AG10803 (cell line): ENCODE measurements around the gene BLACAT1.
"Not testable (repeated sequence)": the region's sequence is repeated elsewhere in the genome, so short reads cannot be mapped to it uniquely, and the experiment has no call there.

Experiments used
- DNase-seq: peaks from one replicate; pipeline ENCODE4 v3.0.0; 2010; ENCODE audit warnings: low read depth
- H3K4me3 ChIP-seq: 2 replicates; pipeline ENCODE4 v1.5.1; 2011; ENCODE audit warnings: mild to moderate bottlenecking, low read length, control low read depth
- CTCF ChIP-seq: conservative IDR thresholded peaks from 2 replicates; pipeline ENCODE4 v1.5.1; 2011; ENCODE audit warnings: mild to moderate bottlenecking, low read length, control low read depth, inconsistent platforms

BLACAT1 gene

GRCh38 chr1:205434738-205435137 is 21.1 kb downstream of the BLACAT1 start:
- H3K4me3 ChIP-seq, result no peak overlapping the region
- DNase-seq, result no peak
- TF ChIP-seq CTCF, result no peak

GRCh38 chr1:205432692-205433091 is 23.2 kb downstream of the BLACAT1 start:
- DNase-seq, H3K4me3 ChIP-seq: not testable (repeated sequence)

- TF ChIP-seq CTCF, result no peak
- no peak for DNase-seq
- no peak overlapping the region for H3K4me3 ChIP-seq
Observed at GRCh38 chr1:205432116-205432515, 23.7 kb downstream of the BLACAT1 start.

GRCh38 chr1:205430696-205431305 is 25.0 kb downstream of the BLACAT1 start:
- TF ChIP-seq CTCF, result peak; percentile 76
- peak overlapping the region; percentile 56 for H3K4me3 ChIP-seq
- DNase-seq, result peak; percentile 15

GRCh38 chr1:205429762-205430695 is 25.8 kb downstream of the BLACAT1 start:
- peak overlapping the region; percentile 56 for H3K4me3 ChIP-seq
- no peak for DNase-seq
- no peak for TF ChIP-seq CTCF

- no peak for DNase-seq
- TF ChIP-seq CTCF, result no peak
Observed at GRCh38 chr1:205424901-205425600, 30.8 kb downstream of the BLACAT1 start.

GRCh38 chr1:205423814-205424399 is 31.9 kb downstream of the BLACAT1 start:
- TF ChIP-seq CTCF, result no peak
- no peak for DNase-seq
- H3K4me3 ChIP-seq, result no peak overlapping the region

More at GRCh38 chr1:205424901-205425600, 30.8 kb downstream of the BLACAT1 start:
- no peak overlapping the region for H3K4me3 ChIP-seq
